Cortex of kidney (tissue), 1 donor: Measurements from ENCODE around the gene ATG5.

Experiments
- DNase-seq: peaks from one replicate; lab custom pipeline; 2025; lab: John Stamatoyannopoulos, UW

Gene ATG5

DNA sequence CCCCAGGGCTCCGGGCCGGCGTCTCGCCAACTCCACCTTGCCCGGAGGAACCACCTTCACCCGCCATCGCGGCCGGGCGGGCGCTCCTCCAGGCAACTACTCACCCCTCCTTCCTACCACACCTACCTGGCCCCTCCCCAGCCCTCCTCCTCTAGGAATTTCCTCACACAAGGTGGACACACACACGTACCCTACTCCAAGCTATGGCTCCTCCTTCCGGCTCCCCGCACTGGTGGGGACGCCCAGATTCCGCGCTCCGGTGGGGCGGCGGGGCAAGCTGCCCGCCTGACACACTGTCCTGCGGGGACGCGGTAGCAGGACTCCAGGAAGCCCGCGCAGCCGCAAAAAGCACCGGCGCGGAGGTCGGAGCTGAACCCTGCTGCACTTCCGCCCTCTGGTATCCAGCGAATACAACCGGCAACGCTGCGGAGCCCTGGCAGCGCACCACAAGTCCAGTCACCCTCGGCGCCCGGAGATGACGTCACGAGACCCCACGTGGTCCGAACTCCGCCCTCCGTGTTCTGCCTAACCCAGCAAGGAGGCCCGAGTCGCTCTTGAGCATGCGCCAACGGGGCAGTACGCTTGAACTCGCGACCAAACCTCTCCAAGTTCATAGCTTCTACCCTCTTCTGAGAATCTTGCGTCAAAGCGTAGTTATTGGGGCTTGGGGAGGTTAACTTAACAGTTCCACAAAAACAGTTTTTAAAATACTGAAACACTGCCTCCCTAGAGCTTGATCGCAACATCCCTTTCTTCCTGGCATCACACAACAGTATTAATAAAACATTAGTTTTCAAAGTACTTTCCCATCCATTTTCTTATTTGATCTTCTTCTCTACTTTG, at the start of gene ATG5:
TSS of gene ATG5 (minus strand) at position 425 of the 843 bp plus-strand sequence. CDS start 9,552 bp downstream, outside the sequence.
- DNase-seq, result peak; percentile 97

DNA sequence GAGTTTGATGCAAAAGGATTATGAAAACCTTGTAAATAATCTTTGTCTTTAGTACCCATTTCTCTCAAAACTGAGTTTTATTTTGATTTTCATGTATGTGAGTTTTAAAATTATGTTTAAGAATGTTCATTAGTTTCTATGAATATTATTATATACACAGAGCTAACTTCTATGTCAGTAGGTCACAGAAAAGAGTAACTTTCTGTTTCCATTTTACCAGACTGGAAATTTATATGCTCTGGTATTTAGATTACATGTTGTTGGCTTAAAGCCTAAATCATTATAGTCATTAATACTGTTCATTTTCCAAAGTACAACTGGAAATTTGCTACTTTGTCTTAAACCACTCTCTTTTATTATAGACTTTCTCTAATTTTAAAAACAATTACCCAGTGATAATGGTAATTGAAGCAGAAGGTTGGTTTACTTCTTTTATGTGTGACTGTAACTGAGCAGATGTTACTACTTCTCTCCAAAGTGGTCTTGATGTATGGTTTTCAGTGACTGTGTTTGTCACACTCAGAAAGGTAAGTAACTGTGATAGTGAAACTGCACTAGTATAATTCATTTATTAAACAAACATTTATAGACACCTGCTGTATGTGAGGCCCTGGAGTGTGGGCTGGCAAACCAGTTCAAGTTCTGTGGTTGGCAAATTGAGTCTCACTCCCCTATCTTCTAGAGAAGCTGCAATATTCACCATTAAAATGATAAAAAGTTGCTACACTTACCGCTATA, 48.1 kb upstream of the ATG5 start:
- DNase-seq, result no peak

DNA sequence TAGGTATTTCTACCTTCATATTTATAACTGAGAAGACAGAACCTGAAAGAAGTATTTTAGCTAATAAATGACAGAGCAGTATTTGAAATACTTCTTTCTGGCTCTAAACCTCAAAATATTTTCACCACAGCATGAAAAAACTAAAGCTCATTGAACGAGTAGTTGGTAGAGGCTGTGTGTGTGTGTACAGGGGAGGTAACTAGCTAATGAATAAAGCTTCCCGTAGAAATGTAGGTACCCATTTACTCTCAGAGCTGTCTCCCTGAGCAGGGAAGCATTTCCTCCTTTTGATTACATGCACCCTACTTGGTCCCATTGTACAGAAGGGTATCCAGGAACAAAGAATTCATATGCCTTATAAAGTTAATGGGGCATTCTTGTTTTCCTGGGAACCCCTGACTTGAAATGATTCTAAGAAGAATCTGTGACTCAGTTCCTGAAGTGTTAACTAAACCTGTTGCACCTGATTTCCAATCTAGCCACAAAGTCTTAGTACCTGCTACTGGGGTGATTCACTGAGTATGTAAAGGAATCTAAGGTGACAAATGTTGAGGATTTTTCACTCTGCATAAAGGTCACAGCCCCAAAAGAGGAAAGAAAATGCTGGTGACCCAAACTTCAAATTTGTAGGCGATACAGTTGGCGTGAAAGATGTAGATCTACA, 47.4 kb upstream of the ATG5 start:
- DNase-seq, result no peak

DNA sequence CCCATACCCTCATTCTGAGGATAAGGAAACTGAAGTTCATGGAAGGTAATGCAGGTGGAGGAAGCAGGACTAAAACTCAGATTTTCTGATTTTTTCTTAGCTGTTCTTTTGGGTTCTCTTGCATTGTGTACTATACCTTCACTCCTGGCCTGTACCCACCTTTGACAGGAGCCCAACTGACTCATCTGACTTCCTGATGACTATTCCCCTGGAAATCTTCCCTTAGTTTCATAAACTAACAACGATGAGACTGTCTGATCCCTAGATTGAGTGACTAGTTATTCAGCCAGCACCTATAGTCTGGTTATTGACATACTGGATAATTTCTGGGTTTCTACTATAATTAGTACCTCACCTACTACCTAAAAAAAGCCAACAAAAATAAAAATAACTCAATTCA, 45.1 kb upstream of the ATG5 start:
- DNase-seq, result no peak

DNA sequence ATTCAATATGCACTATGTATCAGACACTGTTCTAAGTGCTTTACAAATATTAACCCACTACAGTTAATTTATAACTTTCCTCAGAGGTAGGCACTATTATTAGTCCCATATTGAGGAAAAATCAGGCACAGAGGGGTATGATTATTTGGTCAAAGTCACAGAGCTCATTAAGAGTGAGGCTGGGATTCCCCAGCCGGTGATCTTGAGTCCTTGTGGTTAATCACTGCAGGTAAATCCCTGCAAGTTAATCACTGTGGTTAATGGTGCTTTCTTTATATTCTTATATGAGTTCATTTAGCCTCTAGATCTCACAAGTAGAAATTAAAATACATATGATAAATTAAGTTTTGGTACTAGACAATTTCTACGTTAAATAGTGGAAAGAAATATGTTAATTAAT, 44.2 kb upstream of the ATG5 start:
- no peak for DNase-seq

DNA sequence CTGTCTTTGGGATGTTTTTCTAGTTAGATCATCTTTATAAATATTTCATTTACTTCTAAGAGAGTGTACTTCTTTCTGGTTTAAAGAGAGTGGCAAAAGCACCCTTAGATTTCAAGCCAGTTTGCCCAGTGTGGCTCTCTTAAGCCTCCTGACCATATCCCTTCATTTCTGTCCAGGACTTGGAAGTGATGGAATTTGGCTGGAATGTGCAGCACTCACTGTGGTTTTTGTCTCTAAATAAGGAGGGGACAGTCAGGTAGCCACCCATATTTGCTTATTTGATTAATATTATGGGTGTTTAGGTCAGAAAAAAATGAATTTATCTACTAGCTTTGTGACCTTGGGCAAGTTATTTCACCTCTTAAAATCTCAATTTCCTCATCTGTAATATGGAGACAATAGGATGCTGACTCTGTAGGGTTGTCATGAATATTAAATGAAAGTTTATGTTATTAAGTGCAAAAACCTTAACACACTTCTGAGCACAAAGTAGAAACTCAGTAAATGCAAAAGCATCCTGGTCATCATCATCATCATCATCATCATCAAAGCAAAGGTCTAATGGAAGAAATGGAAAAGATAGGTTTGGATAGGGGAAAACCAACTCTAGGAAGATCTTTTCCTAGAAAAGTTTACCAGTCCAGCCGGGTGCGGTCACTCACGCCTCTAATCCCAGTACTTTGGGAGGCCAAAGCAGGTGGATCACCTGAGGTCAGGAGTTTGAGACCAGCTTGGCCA, 38.0 kb upstream of the ATG5 start:
- no peak for DNase-seq

DNA sequence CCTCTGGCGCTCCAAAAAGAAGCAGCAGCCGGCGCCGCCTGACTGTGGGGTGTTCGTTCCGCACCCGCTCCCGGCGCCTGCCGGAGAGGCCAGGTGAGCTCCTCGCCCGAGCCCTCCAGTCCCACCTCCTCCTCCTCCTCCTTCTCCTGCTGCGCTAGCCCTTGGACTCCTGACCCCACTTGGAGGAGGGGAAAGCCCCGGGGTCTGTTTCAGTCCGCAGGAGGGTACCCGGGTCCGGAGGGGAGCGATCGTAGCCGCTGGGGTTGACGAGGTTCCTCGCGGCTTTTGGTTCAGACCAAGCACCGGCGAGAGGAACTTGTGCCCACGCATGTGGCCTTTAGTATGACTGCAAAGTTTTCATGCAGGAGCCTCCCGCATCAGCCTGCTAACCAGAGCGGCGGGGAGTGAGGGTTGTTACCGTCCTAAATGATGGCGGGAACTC, 35.5 kb upstream of the ATG5 start:
- DNase-seq, result no peak

DNA sequence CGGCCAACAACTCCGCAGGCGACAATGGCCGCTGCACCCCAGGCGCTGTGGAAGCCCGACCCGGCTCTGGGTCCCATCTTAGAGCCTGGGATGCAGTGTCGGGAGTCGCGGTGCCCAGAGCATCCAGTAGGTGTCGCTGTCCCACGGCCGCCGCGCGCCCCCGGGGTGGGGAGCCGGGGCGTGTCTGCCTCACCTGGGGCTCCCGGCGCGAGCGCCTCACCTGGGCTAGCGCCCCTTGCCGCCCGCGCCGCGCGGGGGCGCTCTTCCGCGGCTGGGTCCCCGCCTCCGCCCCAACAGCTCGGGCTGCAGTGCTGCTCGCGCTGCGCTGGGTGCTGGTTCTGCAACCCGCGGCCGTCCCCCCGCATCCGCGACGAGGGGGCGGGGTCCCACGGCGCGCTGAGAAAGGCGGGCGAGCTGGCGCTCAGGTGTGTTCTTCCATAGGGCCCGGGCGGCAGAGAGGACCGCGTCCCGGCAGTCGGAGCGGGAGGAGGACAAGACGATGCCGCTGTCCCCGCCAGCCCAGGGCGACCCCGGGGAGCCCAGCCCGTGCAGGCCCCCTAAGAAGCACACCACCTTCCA, 34.9 kb upstream of the ATG5 start, which contains the start of gene CRYBG1:
TSS of gene CRYBG1 (plus strand) at position 308 of the 579 bp plus-strand sequence. CDS start at position 500, 192 bp downstream.
- DNase-seq, result no peak

DNA sequence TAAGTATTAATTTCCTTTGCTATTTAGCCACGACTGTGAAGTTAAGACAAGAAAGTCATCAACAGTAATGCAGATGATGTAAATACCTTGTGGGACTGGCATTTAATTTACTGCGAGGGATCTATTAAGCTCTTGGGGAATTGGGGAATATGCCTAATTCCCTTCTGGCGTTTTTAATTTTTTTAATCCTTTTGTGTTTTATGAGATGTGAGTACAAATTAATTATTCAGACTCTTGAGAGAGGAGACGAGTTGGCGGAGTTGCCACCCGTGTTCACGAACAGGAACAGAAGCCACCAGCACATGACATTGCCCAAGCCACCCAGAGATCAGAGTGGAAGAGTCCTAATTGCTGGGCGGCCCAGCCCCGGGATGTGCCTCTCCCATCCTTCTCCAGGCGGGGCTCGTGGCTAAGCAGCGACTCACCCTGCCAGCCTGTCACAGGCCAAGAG, 34.4 kb upstream of the ATG5 start:
- no peak for DNase-seq

DNA sequence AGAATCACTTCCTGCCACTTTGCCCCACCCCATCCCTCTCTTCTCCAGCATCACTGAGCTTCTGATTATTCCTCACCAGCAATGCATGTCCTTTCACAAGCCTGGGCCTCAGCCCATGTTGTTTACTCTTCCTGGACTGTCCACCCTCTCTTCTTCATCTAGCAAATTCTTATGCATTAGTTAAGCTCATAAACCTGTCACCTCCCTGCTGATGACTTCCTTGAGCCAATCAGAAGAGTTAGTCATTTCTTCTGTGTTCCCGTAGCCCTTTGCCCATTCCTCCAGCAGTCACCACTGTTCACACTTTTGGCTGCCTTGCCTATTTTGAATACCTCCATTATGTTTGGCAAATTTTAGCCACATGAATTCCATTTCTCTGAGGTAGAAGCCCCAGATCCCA, 30.8 kb upstream of the ATG5 start:
- DNase-seq, result no peak

DNA sequence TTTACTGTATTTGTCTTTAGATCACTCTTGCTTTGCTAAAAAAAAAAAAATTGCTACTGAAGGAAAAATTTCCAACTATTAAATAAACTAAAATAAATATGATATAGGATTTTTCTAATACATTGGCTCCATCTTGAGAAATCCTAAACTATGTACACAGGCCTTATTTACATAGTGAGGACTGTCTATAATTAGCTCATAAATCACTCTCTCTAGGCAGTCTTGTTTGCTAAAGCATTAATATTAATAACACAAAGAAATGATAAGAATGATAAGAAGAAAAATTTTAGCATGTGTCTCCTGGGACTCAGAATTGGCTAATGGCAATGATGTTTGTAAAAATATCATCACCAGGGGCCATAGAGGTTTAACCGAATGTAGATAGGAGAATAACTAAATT, 21.7 kb upstream of the ATG5 start:
- no peak for DNase-seq

DNA sequence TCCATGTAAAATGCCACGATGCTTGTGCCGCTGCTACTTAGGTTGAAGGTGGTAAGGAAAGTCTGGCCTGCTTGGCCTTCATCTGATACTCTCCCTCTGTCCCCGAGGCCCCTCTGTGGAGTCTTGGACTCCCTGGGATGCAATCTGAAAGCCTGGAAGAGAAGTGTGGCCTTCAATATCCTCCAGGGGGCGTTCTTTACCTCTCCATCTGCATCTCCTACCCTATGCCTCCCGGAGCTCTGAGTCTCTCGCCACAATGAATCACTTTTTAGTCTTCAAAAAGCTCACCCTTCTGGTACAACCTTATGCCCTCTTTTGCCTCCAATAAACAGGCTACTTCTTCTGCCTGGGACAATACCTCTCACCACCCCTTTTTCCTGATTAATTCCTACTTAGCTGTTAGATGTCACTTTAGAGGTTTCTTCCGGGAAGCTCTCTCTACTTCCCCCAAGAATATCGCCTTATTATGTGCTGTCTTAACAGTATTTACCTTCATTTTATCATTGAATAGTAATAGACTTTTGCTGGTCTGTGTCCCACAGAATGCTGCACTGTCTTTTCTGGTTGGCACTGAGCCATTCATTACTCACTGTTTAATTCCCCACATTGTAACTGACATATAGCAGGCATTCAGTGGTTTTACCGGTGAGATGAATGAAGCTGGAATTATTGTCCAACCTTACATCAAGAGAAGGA, 13.9 kb upstream of the ATG5 start:
- no peak for DNase-seq

DNA sequence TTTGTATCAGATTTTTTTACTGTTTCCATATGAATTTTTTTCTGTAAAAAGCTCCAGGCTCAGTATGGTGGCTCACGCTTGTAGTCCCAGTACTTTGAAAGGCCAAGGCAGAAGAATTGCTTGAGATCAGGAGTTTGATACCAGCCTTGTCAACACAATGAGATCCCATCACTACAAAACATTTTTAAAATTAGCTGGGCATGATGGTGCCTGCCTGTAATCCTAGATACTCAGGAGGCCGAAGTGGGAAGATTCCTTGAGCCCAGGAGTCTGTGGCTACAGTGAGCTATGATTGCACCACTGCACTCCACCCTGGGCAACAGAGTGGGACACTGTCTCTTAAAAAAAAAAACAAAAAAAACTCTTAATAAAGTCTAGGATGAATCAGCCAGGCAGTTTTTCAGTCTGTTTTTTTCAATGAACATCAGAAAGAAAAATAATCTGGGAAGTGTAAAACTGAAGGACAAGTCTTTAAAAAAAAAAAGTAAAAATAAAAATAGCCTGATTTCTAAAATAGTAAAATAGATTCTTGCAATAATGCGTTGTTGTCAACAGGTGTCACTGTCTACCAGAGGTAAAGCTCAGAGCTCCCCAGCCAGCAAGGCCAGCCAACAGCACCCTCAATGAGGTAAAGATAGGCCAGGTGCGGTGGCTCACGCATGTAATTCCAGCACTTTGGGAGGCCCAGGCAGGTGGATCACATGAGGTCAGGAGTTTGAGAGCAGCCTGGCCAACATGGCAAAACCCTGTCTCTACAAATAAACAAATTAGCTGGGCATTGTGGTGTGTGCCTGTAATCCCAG, 9.3 kb upstream of the ATG5 start:
- DNase-seq, result no peak

DNA sequence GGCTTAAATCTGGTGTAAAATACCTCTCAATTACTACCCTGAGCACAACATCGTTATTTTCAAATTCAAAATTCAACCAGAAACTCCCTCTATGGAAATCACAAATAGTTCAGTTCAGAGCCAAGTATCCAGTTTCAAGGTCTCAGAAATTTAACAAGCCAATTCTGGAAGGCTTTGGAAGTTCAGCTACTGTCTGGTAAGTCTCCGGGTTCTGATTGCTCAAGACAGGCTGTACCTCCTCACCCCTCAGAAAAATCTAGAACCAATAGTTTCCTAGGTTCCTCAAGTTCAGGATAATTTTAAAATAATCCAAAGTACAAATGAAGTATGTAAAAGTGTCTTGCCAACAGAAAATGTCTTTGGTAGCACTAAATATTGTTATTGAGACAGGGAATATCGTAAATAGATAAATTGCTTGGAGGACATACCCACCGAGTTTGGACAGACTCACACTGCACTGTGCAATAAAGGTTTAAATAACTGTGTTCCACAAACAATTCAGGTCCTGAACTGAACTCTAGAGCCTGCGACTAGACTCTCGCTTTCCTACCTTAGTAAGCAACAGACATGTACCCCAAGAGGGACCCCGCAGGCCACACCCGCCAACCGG, 729 bp downstream of the ATG5 start:
- DNase-seq, result no peak

DNA sequence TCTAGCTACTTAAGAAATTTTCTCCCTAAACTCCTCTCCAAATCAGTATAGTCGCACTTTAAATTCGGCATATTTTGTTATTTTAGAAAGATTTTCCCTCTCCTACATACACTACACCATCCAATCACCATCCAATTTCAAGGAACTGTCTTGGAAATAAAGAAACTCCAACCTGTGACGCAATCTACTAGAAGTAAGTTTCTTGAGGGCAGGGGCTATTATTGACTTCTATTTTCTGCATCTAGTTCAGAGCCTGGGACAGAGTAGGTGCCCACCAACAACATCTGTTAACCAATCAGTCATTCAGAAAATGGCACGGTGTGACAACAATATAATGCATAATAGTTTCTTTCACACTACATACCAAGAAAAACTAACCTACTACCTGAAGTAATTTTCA, 3.6 kb downstream of the ATG5 start:
- DNase-seq, result no peak

DNA sequence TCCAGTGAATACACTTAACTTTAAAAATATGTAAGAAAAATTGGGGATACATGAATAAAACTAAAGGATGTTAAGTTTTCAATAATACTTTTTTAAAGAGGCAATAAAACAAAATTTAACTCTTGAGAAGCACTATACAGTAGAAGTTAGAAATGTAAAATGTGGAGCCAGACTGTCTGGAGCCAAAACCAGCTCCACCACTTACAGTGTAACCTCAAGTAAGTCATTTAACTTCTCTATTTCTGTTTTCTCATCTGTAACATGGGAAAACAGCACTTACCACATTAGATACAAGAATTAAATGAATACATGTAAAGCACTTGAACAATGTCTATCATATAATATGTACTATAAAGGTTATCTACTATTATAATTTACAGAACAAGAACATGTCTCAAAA, 6.7 kb downstream of the ATG5 start:
- DNase-seq, result no peak

DNA sequence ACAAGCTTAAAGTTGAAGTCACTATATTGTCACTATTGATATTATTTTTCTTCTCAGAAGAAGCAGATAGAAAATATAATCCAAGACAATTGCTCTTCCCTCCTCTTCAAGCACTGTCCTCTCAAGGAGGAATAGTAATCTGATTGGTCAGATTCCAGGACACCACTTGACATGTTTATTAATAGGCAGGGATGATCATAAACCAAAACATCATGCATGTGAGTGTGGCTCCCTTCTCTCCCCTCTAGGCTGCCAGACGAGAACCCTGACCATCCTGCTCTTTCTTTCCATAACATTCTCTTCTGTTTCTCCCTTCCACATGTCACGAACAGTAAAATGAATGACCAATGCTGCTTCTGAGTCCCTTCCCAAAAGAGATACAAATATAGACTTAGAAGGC, 7.5 kb downstream of the ATG5 start:
- DNase-seq, result no peak

DNA sequence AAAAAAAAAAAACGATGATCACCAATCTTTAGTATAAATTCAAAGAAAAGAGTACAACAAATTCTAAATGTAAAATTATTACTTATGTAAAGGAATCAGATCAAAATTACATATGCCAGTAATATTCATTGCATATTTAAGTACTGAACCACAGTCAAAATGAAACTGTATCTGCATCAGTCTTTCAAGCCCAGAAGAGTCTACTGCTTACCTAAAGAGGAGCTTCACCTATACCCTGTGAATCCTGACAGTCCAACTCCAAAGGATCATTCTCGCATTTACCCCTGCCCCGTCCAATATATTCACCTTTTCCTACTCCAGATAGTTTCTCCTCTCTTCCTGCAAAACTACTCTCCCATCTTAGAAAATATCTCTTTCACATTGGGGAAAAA, 9.2 kb downstream of the ATG5 start:
- no peak for DNase-seq

DNA sequence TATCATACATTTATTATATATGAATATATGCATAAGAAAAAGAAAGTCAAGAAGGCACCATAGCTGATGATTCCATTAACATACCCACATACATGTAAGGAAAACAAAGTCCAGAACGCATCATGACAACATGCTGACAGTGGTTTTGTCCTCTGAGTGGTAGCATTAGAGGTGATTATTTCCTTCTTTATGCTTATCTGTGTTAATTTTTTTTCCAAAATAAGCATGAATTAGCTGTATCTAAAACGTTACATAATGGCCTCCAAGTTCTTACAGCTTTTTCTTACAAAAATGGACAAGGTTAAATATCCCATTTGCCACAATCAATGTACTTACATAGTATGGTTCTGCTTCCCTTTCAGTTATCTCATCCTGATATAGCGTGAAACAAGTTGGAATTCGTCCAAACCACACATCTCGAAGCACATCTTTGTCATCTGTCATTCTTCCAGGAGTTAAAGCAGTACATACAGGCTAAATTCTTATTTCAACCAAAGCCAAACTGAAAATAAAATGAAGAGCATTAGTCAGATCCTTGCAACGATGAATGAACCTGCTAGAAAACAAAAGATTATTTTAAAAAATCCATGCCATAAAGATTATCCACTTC, 9.7 kb downstream of the ATG5 start:
- DNase-seq, result no peak
